Activated T-cell treated with anti-CD3 and anti-CD28 coated beads, Interleukin-2, amount 50 U/mL, for 72 hours (primary cell): Measurements from ENCODE around the gene TMEM215. TPM values are rescaled to one million over a fixed set of nuclear protein-coding genes. Genes with fewer than 3 reads are reported as not detected.
"Not testable (repeated sequence)": the region's sequence is repeated elsewhere in the genome, so short reads cannot be mapped to it uniquely, and the experiment has no call there.

ENCODE experiments used
- ATAC-seq, 2 donors: fragments of 150-1000 bp; cut with Tn5 transposase; replicated peaks in 1 of 2; 2 replicates each; pipeline ENCODE4 v1.10.0; 2021; ENCODE audit warnings: moderate library complexity in 2 of 2, mild to moderate bottlenecking in 1 of 2
- DNase-seq, 2 donors: peaks; one replicate each; pipeline ENCODE4 v3.0.0; 2021 to 2022; ENCODE audit warnings: mixed read lengths in 1 of 2
- H3K27ac Mint-ChIP-seq: one replicate; pipeline ENCODE4 v1.8.0; 2022; ENCODE audit warnings: mild to moderate bottlenecking, moderate library complexity, mixed read lengths
- H3K27me3 Mint-ChIP-seq: one replicate; pipeline ENCODE4 v1.8.0; 2022; ENCODE audit warnings: low read depth, mixed read lengths
- H3K36me3 Mint-ChIP-seq, 2 donors: one replicate each; pipeline ENCODE4 v1.8.0; 2022; ENCODE audit warnings: mixed read lengths in 2 of 2, mild to moderate bottlenecking in 1 of 2; ENCODE audit not compliant: insufficient read depth in 2 of 2
- H3K4me1 Mint-ChIP-seq: one replicate; pipeline ENCODE4 v1.8.0; 2022; ENCODE audit warnings: low read depth, mixed read lengths
- H3K4me3 Mint-ChIP-seq, 2 donors: one replicate each; pipeline ENCODE4 v1.8.0; 2022; ENCODE audit warnings: mild to moderate bottlenecking in 2 of 2, mixed read lengths in 2 of 2, moderate library complexity in 2 of 2
- H3K9me3 Mint-ChIP-seq, 2 donors: one replicate each; pipeline ENCODE4 v1.8.0; 2022; ENCODE audit warnings: mixed read lengths in 2 of 2
- total RNA-seq, 2 donors: library from RNA; stranded (reverse); gene quantifications; one replicate each; pipeline ENCODE4 v1.2.3, GENCODE V29; 2022

The TMEM215 gene
- total RNA-seq, 2 donors from 2014 or later, result not detected

DNA sequence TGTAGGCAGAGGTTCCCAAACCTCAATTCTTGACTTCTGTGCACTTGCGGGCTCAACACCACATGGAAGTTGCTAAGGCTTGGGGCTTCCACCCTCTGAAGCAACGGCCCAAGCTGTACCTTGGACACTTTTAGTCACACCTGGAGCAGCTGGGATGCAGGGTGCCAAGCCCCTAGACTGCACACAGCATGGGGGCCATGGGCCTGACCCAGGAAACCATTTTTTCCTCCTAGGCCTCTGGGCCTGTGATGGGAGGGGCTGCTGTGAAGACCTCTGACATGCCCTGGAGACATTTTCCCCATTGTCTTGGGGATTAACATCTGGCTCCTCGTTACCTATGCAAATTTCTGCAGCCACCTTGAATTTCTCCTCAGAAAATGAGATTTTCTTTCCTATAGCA, 12.7 kb downstream of the TMEM215 start:
- peaks cover 5 to 10% of the 10 kb centered on the region in 2 donors for H3K36me3 Mint-ChIP-seq
- not testable (repeated sequence) for H3K4me3 Mint-ChIP-seq, H3K27ac Mint-ChIP-seq, DNase-seq, H3K4me1 Mint-ChIP-seq, ATAC-seq, H3K27me3 Mint-ChIP-seq
- peaks cover 11 to 15% of the 10 kb centered on the region in 2 donors for H3K9me3 Mint-ChIP-seq

DNA sequence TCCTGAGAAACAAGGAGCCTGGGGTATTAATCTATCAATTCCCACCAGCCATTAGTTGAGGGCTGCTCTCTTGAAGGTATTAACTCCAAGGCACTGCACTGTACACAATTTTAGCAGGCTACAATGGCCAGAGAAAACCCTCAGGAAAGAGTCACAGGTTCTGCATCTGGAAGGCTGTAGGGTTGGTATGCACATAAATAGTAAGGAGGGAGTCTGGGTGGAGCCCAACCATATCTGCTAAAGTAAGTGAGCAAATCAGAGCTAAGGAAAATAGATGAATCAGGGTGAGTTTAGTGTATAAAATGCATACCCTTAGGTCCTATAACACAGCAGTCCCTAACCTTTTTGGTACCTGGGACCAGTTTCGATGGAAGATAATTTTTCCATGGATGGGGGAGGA, 18.2 kb downstream of the TMEM215 start:
- H3K27ac Mint-ChIP-seq, result no peak overlapping the region
- ATAC-seq (no peak), DNase-seq (no peak)
- H3K36me3 Mint-ChIP-seq, result peaks cover 3 to 6% of the 10 kb centered on the region in 2 donors
- H3K4me1 Mint-ChIP-seq, result no peaks in the 10 kb centered on the region
- peaks cover 7 to 12% of the 10 kb centered on the region in 2 donors for H3K9me3 Mint-ChIP-seq
- H3K4me3 Mint-ChIP-seq, result no peak overlapping the region
- H3K27me3 Mint-ChIP-seq, result peaks cover 8% of the 10 kb centered on the region

DNA sequence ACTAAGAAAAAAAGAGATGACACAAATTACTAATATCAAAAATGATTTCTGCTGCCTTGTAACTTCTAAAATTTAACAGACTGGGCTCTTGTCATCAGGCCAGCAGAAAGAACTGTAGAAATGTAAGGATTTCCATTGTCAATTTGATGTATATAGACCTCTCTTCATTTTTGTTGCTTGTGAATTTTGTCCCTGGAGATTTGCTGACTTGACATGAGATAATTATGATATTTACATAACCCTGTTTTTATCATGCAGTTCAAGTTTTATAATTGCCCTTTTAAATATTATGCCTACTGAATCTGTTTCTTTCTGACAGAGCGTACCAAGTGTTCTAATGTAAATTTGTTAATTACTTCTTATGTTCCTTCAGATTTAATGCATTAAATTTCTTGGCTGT, 23.9 kb downstream of the TMEM215 start:
- ATAC-seq (no peak), DNase-seq (no peak)
- H3K4me1 Mint-ChIP-seq, result no peaks in the 10 kb centered on the region
- peaks cover 9% of the 10 kb centered on the region for H3K27me3 Mint-ChIP-seq
- H3K36me3 Mint-ChIP-seq, result peaks cover 0 to 3% of the 10 kb centered on the region in 2 donors
- no peak overlapping the region for H3K27ac Mint-ChIP-seq
- peaks cover 9 to 10% of the 10 kb centered on the region in 2 donors for H3K9me3 Mint-ChIP-seq
- H3K4me3 Mint-ChIP-seq, result no peak overlapping the region

DNA sequence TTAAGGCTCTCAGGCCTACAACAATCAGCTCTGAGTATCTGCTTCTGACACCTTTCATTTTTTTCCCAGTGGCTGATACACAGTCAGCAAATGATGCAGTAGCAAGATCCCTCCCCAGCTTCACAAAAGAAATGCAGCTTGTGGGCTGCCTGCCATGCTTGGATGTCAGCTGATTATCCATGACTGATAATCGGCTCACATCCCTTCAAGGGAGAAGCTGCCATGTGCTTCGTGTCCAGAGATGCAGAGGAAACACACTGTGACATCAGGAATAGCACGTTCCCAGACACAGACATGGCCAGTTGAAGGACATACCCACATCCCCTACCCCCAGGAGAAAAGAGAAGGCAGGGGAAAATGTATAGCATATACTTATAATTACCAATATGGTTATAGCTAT, 27.9 kb downstream of the TMEM215 start:
- Mint-ChIP-seq H3K4me3 (no peak overlapping the region), H3K27me3 (peaks cover 9% of the 10 kb centered on the region)
- no peak for DNase-seq

DNA sequence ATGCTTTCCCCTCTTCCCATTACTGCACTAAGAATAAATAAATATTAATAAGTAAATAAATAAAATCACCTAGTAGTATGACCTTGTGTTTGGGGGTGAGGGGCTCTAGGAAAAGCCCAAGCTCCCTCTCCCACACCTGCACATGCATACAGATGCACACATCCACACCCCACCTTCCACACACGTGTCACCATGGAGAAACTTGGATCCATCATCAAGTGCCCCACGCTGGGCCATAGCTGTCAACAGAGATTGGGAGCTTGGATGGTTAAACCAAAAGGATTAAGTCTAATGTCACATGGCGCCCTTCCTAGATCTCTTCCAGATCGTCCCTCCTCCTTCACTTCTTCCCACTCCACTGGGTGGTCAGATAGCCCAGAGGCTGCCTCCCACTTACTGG, 37.0 kb downstream of the TMEM215 start:
- Mint-ChIP-seq H3K36me3 (no peaks in the 10 kb centered on the region), H3K4me3 (no peak overlapping the region)
- ATAC-seq, result no peak

More for the DNA sequence above, 27.9 kb downstream of the TMEM215 start:
- H3K36me3 Mint-ChIP-seq, result peaks cover 0 to 1% of the 10 kb centered on the region in 2 donors
- ATAC-seq, result no peak
- H3K9me3 Mint-ChIP-seq, result peaks cover 5 to 6% of the 10 kb centered on the region in 2 donors
- no peaks in the 10 kb centered on the region for H3K4me1 Mint-ChIP-seq
- H3K27ac Mint-ChIP-seq, result no peak overlapping the region

DNA sequence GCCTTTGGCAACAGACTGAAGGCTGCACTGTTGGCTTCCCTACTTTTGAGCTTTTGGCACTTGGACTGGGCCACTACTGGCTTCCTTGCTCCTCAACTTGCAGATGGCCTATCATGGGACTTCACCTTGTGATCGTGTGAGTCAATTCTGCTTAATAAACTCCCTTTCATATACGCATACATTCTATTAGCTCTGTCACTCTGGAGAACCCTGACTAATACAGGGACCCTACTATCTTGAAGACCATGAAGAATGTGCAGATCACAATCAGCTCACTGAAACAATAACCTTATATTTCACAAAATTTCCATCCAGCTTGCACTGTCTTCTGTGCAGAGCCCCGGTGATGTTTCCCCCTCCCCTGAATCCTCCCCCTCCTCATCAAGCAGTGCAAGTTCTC, 39.8 kb downstream of the TMEM215 start:
- DNase-seq, result no peak
- Mint-ChIP-seq H3K4me1 (no peaks in the 10 kb centered on the region), H3K27ac (no peak overlapping the region), H3K36me3 (no peaks in the 10 kb centered on the region), H3K27me3 (peaks cover 32% of the 10 kb centered on the region), H3K4me3 (no peak overlapping the region), H3K9me3 (no peaks in the 10 kb centered on the region)
- ATAC-seq, result no peak

More for the DNA sequence above, 37.0 kb downstream of the TMEM215 start:
- DNase-seq, result no peak
- H3K4me1 Mint-ChIP-seq, result no peaks in the 10 kb centered on the region
- H3K27ac Mint-ChIP-seq, result no peak overlapping the region
- peaks cover 11% of the 10 kb centered on the region for H3K27me3 Mint-ChIP-seq
- H3K9me3 Mint-ChIP-seq, result no peaks in the 10 kb centered on the region

DNA sequence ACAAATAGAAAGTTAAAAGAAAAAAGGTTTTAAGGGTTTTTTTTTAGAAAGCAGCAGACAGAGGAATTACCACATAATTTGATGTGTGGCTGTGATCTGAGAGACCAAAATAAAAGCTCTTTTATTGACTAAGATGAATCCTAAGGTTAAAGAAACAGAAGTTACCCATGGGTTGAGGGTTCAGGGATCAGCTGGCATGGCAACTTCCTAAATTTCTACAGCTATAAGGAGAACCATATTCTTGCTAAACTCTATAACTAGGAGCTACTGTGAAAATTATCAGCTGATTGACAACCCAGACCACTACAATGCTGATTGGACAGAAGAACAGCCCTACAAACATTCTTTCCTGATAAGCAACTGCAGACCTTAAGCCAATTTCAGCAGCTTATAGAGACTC, 40.2 kb downstream of the TMEM215 start:
- no peaks in the 10 kb centered on the region for H3K4me1 Mint-ChIP-seq
- no peaks in the 10 kb centered on the region for H3K36me3 Mint-ChIP-seq
- no peak overlapping the region for H3K4me3 Mint-ChIP-seq
- ATAC-seq (no peak), DNase-seq (no peak)
- no peak overlapping the region for H3K27ac Mint-ChIP-seq
- no peaks in the 10 kb centered on the region for H3K9me3 Mint-ChIP-seq
- peaks cover 32% of the 10 kb centered on the region for H3K27me3 Mint-ChIP-seq

DNA sequence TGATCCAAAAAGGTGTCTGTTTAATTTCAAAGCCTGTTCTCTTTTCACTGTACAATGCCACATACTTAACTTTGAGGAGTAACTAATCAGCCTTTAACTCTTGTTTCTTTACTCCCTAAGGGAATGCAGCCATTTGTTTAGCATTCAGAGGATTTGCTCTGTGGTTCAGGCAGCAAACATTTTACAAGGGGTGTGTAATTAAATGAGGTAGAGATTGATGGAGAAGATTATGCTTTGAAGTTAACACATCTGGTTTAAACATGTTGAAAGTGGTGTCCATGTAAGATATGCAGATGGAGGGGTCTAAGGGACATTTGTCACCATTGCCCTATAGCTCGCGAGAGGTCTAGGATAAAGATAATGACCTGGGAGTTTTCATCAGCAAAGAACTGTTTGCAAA, 41.9 kb downstream of the TMEM215 start:
- H3K36me3 Mint-ChIP-seq, result no peaks in the 10 kb centered on the region
- H3K27ac Mint-ChIP-seq, result no peak overlapping the region
- H3K27me3 Mint-ChIP-seq, result peaks cover 34% of the 10 kb centered on the region
- H3K4me1 Mint-ChIP-seq, result no peaks in the 10 kb centered on the region
- no peak for DNase-seq
- no peak overlapping the region for H3K4me3 Mint-ChIP-seq
- no peak for ATAC-seq
- no peaks in the 10 kb centered on the region for H3K9me3 Mint-ChIP-seq

DNA sequence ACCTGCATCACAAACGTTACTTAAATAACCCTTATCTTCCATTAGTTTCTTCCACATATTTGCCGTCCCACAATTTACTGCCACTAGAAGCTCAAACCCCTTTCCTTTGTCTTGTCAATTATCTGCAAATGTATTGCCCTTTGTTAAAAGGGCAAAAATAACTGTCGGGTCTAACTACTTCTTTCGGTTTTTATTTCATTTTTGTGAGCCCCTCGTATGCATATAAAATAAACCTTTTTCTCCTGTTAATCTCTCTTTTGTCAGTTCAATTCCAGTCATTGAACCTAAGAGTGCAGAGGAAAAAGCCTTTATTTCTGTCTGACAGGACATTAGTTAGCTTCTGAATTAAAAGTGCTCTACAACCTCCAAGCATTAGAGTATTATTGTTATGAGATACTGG, 45.5 kb downstream of the TMEM215 start:
- DNase-seq (no peak), ATAC-seq (no peak)
- peaks cover 45% of the 10 kb centered on the region for H3K27me3 Mint-ChIP-seq
- H3K4me3 Mint-ChIP-seq, result no peak overlapping the region
- no peaks in the 10 kb centered on the region for H3K36me3 Mint-ChIP-seq
- no peaks in the 10 kb centered on the region for H3K9me3 Mint-ChIP-seq
- no peak overlapping the region for H3K27ac Mint-ChIP-seq
- no peaks in the 10 kb centered on the region for H3K4me1 Mint-ChIP-seq

DNA sequence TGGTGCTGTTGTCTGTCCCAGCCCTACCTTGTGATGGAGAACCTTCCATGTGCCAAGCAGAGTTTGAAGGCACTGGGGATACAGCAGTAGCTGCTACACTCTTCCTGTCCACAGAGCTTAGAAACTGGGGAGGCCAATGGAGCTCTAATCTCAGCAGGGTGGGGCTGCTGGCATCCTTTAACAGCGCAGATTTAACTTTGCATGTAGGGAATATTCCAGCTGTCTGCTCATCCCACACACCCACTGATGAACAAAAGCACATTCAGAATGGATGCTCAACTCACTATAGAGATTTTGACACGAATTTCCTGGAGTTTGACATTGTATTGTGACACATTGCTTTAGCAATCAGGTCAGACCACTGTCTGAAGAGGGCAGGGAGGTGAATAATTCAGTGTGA, 49.0 kb downstream of the TMEM215 start:
- Mint-ChIP-seq H3K9me3 (no peaks in the 10 kb centered on the region), H3K27me3 (peaks cover 20% of the 10 kb centered on the region), H3K27ac (no peak overlapping the region), H3K36me3 (no peaks in the 10 kb centered on the region), H3K4me3 (no peak overlapping the region), H3K4me1 (no peaks in the 10 kb centered on the region)
- ATAC-seq, result no peak
- DNase-seq, result no peak

Other genes with a start within 250 kb of the TMEM215 start
- 10 to 100 TPM; 54.4 to 63.5 TPM for gene SMIM27, start 231.2 kb upstream of the TMEM215 start, total RNA-seq
- gene TOPORS, start 231.0 kb upstream of the TMEM215 start, total RNA-seq, result 10 to 100 TPM; 12.8 to 13.8 TPM
- gene NDUFB6, start 210.4 kb upstream of the TMEM215 start, total RNA-seq, result 10 to 100 TPM; 29.2 to 31.7 TPM
- under 1 TPM in 1 of 2 donors, not detected in 1; 0.05 TPM for gene TAF1L, start 147.9 kb upstream of the TMEM215 start, total RNA-seq
- gene APTX, start 218.1 kb downstream of the TMEM215 start, total RNA-seq, result 10 to 100 TPM; 45.1 to 54.6 TPM
- gene DNAJA1, start 241.7 kb downstream of the TMEM215 start, total RNA-seq, result 100 to 1,000 TPM; 108 to 112 TPM